ENCODE data around the gene GRWD1.

DNA sequence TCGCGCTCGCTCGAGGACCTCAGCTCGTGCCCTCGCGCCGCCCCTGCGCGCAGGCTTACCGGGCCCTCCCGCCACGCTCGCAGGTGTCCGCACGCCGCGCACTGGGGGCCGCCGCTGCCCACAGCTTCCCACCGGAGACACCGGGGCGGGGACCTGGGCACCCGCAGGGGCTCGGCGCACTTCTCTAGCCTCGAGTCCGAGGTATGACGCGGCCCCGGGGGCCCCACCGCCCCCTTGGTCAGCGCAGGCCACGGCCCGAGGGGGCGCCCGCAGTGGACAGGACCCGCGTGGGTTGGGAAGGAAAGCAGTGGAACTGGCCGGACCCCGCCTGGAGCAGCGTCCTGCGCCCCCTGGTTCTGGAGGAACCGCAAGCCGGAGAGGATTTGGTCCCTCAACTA, 2.1 kb upstream of the GRWD1 start:
- TF ChIP-seq CTCF (conservative IDR thresholded peaks at IDR 0.05): no peak
- no peak for TF ChIP-seq ZFX (IDR thresholded peaks at IDR 0.05)
